GM18498 (cell line): ENCODE data around the gene SLC39A11.
"Not testable (repeated sequence)": the region's sequence is repeated elsewhere in the genome, so short reads cannot be mapped to it uniquely, and the experiment has no call there.

Experiments used
- ATAC-seq: cut with Tn5 transposase; IDR thresholded peaks from one replicate; pipeline ENCODE4 v1.9.1; 2021; ENCODE audit warnings: mild to moderate bottlenecking, moderate library complexity; ENCODE audit not compliant: unreplicated experiment

Gene SLC39A11

DNA sequence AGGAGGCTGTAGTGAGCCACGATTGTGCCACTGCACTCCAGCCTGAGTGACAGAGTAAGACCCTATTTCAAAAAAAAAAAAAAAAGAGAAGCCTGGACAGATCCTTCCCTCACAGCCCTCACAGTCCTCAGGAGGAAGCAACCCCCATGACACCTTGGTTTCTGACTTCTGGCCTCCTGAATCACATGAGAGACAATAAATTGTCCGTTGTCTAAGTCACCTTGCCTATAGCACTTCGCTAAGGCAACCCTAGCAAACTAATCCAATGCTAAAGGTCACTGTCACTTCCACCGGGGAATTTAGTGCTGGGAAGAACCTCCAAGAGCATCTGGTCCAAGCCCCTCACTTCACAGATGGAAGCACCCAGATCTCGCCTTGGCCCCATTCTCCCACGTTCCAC is 18.9 kb upstream of the SLC39A11 start:
- no peak for ATAC-seq

- ATAC-seq, result no peak
Observed at GRCh38 chr17:73107191-73107590, 14.7 kb upstream of the SLC39A11 start.

GRCh38 chr17:73105431-73105830 is 12.9 kb upstream of the SLC39A11 start:
- ATAC-seq, result no peak

GRCh38 chr17:73104450-73104849 is 12.0 kb upstream of the SLC39A11 start:
- ATAC-seq, result no peak

- no peak for ATAC-seq
Observed at GRCh38 chr17:73103641-73104335, 11.3 kb upstream of the SLC39A11 start.

GRCh38 chr17:73101031-73101430 is 8.5 kb upstream of the SLC39A11 start:
- no peak for ATAC-seq

- no peak for ATAC-seq
Observed at GRCh38 chr17:73100363-73100762, 7.9 kb upstream of the SLC39A11 start.

- ATAC-seq, result no peak
Observed at GRCh38 chr17:73099511-73099910, 7.0 kb upstream of the SLC39A11 start.

GRCh38 chr17:73098919-73099318 is 6.4 kb upstream of the SLC39A11 start:
- ATAC-seq, result no peak

GRCh38 chr17:73097973-73098765 is 5.7 kb upstream of the SLC39A11 start:
- ATAC-seq, result not testable (repeated sequence)

DNA sequence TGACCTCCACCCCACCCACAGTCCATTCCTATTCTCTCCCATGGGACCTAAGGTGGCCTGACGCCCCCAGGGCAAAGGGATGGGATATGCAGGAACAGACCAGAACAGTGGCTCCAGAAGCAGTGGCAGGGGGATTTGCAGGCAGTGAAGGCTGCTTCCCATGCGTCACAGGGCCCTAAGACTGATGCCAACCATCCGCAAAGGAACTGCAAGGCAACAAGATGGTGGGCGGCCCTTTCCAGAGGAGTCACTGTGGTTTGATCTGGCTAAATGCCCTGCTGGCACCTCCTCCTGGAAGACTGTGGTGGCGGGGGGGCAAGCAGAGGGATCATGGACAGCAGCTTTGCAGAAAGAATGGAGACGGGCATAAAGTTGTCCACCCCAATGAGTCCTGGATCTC is 4.4 kb upstream of the SLC39A11 start:
- no peak for ATAC-seq

DNA sequence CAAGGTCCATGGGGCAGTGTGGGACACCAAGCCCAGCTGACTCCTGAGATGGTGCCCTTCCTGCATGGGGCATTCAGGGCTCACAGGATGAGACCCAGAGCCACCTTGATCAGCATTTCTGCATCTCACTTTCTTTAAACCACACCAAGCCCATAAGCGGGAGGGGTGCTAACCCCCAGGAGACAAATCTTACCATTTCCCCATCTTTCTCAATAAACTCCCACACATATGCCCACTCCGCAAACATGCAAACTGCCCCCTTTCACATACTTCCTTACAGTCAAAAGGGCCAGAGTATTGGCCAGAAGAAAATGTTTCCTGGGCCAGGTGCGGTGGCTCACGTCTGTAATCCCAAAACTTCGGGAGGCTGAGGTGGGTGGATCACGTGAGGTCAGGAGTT is 3.7 kb upstream of the SLC39A11 start:
- ATAC-seq, result no peak

- ATAC-seq, result no peak
Observed at GRCh38 chr17:73093286-73093685, 798 bp upstream of the SLC39A11 start.

GRCh38 chr17:73091770-73092522 is 542 bp downstream of the SLC39A11 start:
- peak; percentile 9 for ATAC-seq

GRCh38 chr17:73091410-73091769 is 1.1 kb downstream of the SLC39A11 start:
- ATAC-seq, result no peak

GRCh38 chr17:73090396-73091202 is 1.9 kb downstream of the SLC39A11 start:
- no peak for ATAC-seq

GRCh38 chr17:73089322-73090317 is 2.9 kb downstream of the SLC39A11 start:
- ATAC-seq, result no peak

- no peak for ATAC-seq
Observed at GRCh38 chr17:73088561-73088960, 3.9 kb downstream of the SLC39A11 start.

DNA sequence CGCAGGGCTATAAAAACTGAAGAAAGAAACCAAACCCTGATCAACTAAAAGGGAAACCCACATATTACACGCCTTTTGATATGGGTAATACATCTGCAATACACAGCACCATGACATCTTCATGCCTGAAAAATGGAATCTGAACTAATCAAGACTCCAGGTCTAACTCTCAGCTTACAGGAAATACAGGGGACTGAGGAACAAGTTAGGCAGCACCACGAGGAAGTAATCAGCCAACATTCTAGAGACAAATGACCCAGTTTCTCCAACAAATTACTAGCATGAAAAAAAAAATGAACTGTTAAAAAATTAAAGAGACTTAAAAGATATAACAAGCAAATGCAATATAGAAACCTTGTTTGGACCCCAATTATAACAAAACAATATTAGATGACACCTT is 9.1 kb downstream of the SLC39A11 start:
- ATAC-seq, result no peak

DNA sequence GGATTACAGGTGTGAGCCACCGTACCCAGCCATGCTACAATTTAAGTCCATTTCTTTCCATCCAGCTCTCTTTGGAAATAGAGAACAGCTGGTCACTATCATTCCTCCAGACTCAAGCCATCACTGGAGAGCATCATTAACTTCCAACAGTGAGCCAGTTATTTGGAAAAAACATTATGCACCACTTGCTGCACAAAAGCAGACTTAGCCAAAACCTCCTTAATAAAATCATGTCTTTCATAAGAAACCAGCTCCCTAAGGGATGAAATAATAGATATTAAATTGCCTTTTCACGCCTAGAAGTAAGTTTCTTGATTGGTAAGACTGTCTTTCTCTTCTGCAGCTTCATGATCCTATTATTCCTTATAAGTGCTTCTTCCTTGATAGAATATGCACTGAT is 17.9 kb downstream of the SLC39A11 start:
- no peak for ATAC-seq
